IMR-90 (cell line): ENCODE results near the gene PHACTR3.

Source experiments
- BHLHE40 ChIP-seq: fragments of 150-350 bp; IDR thresholded peaks from 2 replicates; pipeline ENCODE4 v1.6.1; 2016; ENCODE audit warnings: mild to moderate bottlenecking, low read depth, low read length
- CEBPB ChIP-seq: IDR thresholded peaks from 2 replicates; pipeline ENCODE4 v1.6.1; 2012; ENCODE audit warnings: low read depth, low read length, improper control_type of control experiment
- CHD1 ChIP-seq: IDR thresholded peaks from 2 replicates; pipeline ENCODE4 v1.6.1; 2012; ENCODE audit warnings: low read depth, low read length, improper control_type of control experiment
- CTCF ChIP-seq: conservative IDR thresholded peaks from 2 replicates; pipeline ENCODE4 v1.5.1; 2012; ENCODE audit warnings: mild to moderate bottlenecking, low read depth, low read length, improper control_type of control experiment
- MAZ ChIP-seq: IDR thresholded peaks from 2 replicates; pipeline ENCODE4 v1.6.1; 2012; ENCODE audit warnings: low read depth, mild to moderate bottlenecking, low read length, improper control_type of control experiment, moderate library complexity, borderline replicate concordance
- MXI1 ChIP-seq: IDR thresholded peaks from 2 replicates; pipeline ENCODE4 v1.6.1; 2012; ENCODE audit warnings: low read depth, mild to moderate bottlenecking, low read length, moderate library complexity, borderline replicate concordance
- POLR2A ChIP-seq: IDR thresholded peaks from 2 replicates; pipeline ENCODE4 v1.6.1; 2012; ENCODE audit warnings: mild to moderate bottlenecking, low read depth, low read length
- RAD21 ChIP-seq: IDR thresholded peaks from 2 replicates; pipeline ENCODE4 v1.6.1; 2012; ENCODE audit warnings: low read length, improper control_type of control experiment
- RCOR1 ChIP-seq: IDR thresholded peaks from 2 replicates; pipeline ENCODE4 v1.6.1; 2012; ENCODE audit warnings: mild to moderate bottlenecking, low read length, improper control_type of control experiment; ENCODE audit not compliant: insufficient replicate concordance
- SMC3 ChIP-seq: fragments of 150-350 bp; IDR thresholded peaks from 2 replicates; pipeline ENCODE4 v1.6.1; 2016; ENCODE audit warnings: low read depth, mild to moderate bottlenecking, antibody characterized with exemption, low read length, moderate library complexity
- USF2 ChIP-seq: fragments of 150-350 bp; IDR thresholded peaks from 2 replicates; pipeline ENCODE4 v1.6.1; 2017; ENCODE audit warnings: mild to moderate bottlenecking, antibody characterized with exemption, low read length, low read depth

DNA sequence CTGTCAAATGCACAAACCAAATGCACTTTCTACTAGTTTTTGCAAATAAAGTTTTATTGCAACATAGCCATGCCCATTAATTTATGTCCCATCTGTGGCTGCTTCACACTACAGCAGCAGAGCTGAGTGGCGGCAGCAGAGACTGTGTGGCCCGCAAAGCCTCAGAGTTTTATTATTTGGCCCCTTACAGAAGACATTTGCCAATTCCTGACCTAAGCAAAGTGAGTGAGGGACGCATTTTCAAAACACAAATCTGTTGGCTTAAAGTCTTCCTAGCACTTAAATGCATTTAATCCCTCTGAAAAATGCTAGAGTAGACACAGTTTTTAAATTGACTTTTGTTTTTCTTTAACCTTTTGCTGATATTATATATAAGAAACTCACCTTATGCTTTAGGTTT, 126.4 kb downstream of the PHACTR3 start:
- TF ChIP-seq USF2 (no peak), MAZ (no peak), CTCF (no peak), CEBPB (no peak), RCOR1 (no peak), POLR2A (no peak), BHLHE40 (no peak), MXI1 (no peak), SMC3 (no peak), CHD1 (no peak), RAD21 (no peak)
